ENCODE measurements around the gene ATF1. TPM values are rescaled to one million over a fixed set of nuclear protein-coding genes. Genes with fewer than 3 reads are reported as not detected.
"Not testable (repeated sequence)": the region's sequence is repeated elsewhere in the genome, so short reads cannot be mapped to it uniquely, and the experiment has no call there.

ATF1 gene
- total RNA-seq, 4 donors from 2014 or later, result 17.2 to 29.3 (median 19.4) TPM

DNA sequence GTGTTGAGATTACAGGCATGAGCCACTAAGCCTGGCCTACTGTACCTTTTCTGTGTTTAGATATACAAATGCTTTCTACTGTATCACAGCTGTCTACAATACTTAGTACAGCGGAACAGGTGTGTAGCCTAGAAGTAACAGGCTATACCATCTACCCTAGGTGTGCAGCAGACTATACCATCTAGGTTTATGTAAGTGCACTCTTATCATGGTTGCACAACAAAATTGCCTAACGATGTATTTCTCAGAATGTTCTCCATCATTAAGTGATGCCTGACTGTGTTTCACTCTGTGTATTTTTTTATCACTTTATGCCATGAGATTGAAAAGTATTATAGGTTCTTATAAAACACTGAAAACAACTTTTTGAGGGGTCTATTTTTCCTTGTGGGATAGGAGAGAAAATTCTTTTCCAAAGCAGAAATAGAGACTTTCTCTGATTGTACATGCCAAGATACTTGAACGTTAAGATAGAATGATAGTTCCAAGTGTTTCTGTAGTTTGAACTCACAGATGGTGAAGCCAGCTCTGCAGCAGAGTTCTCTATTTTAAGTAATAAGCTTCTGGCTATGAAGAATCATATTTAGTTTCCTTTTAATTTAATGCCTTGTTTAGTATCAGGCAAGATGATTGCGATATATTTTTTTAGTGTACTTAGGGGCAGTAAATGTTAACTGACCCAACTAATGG is 95.9 kb downstream of the ATF1 start:
- TF ChIP-seq, protein P1, sequence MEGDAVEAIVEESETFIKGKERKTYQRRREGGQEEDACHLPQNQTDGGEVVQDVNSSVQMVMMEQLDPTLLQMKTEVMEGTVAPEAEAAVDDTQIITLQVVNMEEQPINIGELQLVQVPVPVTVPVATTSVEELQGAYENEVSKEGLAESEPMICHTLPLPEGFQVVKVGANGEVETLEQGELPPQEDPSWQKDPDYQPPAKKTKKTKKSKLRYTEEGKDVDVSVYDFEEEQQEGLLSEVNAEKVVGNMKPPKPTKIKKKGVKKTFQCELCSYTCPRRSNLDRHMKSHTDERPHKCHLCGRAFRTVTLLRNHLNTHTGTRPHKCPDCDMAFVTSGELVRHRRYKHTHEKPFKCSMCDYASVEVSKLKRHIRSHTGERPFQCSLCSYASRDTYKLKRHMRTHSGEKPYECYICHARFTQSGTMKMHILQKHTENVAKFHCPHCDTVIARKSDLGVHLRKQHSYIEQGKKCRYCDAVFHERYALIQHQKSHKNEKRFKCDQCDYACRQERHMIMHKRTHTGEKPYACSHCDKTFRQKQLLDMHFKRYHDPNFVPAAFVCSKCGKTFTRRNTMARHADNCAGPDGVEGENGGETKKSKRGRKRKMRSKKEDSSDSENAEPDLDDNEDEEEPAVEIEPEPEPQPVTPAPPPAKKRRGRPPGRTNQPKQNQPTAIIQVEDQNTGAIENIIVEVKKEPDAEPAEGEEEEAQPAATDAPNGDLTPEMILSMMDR (IDR thresholded peaks at IDR 0.05), result no peak
- no peak for TF ChIP-seq POLR2A (IDR thresholded peaks at IDR 0.05)
- TF ChIP-seq POLR2AphosphoS5 (IDR thresholded peaks at IDR 0.05), result no peak
- no peak for TF ChIP-seq EP300 (IDR thresholded peaks at IDR 0.05)

DNA sequence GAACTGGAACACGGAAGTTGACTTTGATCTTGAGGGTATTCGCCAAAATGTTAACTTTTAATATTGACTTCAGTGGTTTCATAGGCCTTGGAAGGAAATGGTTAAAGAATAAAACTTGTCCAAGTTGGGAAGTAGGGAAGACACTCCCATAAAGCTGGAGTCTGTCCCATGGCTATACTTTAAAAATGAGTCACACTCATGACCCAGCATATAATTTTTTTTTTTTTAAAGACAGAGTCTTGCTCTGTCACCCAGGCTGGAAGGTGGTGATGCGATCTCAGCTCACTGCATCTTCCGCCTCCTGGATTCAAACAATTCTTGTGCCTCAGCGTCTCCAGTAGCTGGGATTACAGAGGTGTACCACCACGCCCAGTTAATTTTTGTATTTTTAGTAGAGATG is 98.4 kb downstream of the ATF1 start:
- ATAC-seq, result no peak
- H3K9me3 ChIP-seq, result peaks cover 0 to 5% (median 0%) of the 10 kb centered on the region in 3 donors
- 72 to 79% methylated on average over 6 of the region's 6 CpGs for WGBS, 2 donors (ENCODE audit: low coverage in 1 of 2)

More for the DNA sequence above, 95.9 kb downstream of the ATF1 start:
- peaks cover 0 to 6% (median 0%) of the 10 kb centered on the region in 3 donors for H3K9me3 ChIP-seq
- H3K27me3 ChIP-seq, result no peaks in the 10 kb centered on the region
- H3K36me3 ChIP-seq, result no peaks in the 10 kb centered on the region
- WGBS, 2 donors (ENCODE audit: low coverage in 1 of 2), result 52 to 78% methylated on average over 3 to 4 of the region's 4 CpGs
- no peak for ATAC-seq
- H3K27ac ChIP-seq, result no peak overlapping the region
- H3K4me3 ChIP-seq, result no peak overlapping the region
- H3K4me1 ChIP-seq, result no peaks in the 10 kb centered on the region

DNA sequence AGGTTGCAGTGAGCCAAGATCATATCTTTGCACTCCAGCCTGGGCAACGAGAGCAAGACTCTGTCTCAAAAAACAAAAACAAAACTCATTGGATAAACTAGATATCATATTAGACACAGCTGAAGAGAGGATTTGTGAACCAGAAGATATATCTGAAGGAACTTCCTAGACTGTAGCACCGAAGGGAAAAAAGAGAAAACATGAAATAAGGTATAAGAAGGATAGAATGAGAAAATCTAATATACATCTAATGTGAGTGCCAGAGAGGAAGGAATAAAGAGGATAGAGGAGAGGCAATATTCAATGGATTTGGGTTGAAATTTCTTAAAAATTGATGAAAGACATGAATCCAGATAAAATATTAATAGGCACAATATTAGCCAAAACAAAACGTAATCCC is 101.4 kb downstream of the ATF1 start:
- Histone ChIP-seq H3K27me3 (no peaks in the 10 kb centered on the region), H3K36me3 (no peaks in the 10 kb centered on the region), H3K4me1 (no peaks in the 10 kb centered on the region), H3K4me3 (no peak overlapping the region), H3K9me3 (peaks cover 0 to 5% (median 0%) of the 10 kb centered on the region in 3 donors), H3K27ac (no peak overlapping the region)
- ATAC-seq, result no peak
- 67 to 79% methylated on average over 1 to 3 of the region's 3 CpGs for WGBS, 2 donors (ENCODE audit: low coverage in 1 of 2)
- no peak for TF ChIP-seq EP300 (IDR thresholded peaks at IDR 0.05)
- TF ChIP-seq POLR2AphosphoS5 (IDR thresholded peaks at IDR 0.05), result no peak
- TF ChIP-seq POLR2A (IDR thresholded peaks at IDR 0.05), result no peak
- TF ChIP-seq, protein P1 (IDR thresholded peaks at IDR 0.05), result no peak

More for the DNA sequence above, 98.4 kb downstream of the ATF1 start:
- Histone ChIP-seq H3K27me3 (no peaks in the 10 kb centered on the region), H3K27ac (no peak overlapping the region), H3K4me3 (no peak overlapping the region), H3K36me3 (no peaks in the 10 kb centered on the region), H3K4me1 (no peaks in the 10 kb centered on the region)
- no peak for TF ChIP-seq EP300 (IDR thresholded peaks at IDR 0.05)
- TF ChIP-seq POLR2AphosphoS5 (IDR thresholded peaks at IDR 0.05), result no peak
- TF ChIP-seq POLR2A (IDR thresholded peaks at IDR 0.05), result no peak
- TF ChIP-seq, protein P1 (IDR thresholded peaks at IDR 0.05), result no peak

DNA sequence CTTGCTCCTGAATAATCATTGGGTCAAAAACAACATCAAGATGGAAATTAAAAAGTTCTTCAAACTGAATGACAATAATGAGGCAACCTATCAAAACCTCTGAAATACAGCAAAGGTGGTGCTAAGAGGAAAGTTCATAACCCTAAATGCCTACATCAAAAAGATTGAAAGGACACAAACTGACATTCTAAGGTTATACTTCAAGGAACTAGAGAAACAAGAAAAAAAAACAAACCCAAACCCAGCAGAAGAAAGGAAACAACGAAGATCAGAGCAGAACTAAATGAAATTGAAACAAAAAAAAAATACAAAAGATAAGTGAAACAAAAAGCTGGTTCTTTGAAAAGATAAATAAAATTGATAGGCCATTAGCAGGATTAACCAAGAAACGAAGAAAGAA is 105.0 kb downstream of the ATF1 start:
- not testable (repeated sequence) for H3K4me1 ChIP-seq, H3K27ac ChIP-seq, H3K36me3 ChIP-seq, H3K9me3 ChIP-seq, ATAC-seq, H3K4me3 ChIP-seq, H3K27me3 ChIP-seq
- 28 to 37% methylated on average over 2 of the region's 2 CpGs for WGBS, 2 donors (ENCODE audit: low coverage in 1 of 2)

Small RNA genes within 50 kb of the gene (small RNA-seq; reads per million reads assigned to genes)
- 0 reads per million in 4 donors for gene AC013244.2
- 0 reads per million in 4 donors for gene RF00019
- 0 reads per million in 4 donors for gene RN7SL519P

Other genes with a start within 250 kb of the ATF1 start
- not detected for gene TMPRSS12, start 78.8 kb downstream of the ATF1 start, total RNA-seq
- gene HIGD1C, start 188.4 kb downstream of the ATF1 start, total RNA-seq, result not detected

Measured in gastroesophageal sphincter (tissue), 4 donors.